ENCODE measurements around the gene AACS.

The AACS gene

GRCh38 chr12:125148316-125148715 is 83.1 kb downstream of the AACS start:
- Mint-ChIP-seq H3K27ac (no peak overlapping the region), H3K36me3 (ENCODE audit: low read depth) (no peaks in the 10 kb centered on the region), H3K4me1 (no peaks in the 10 kb centered on the region), H3K9me3 (peaks cover 2% of the 10 kb centered on the region), H3K4me3 (no peak overlapping the region), H3K27me3 (ENCODE audit: low read depth) (peaks cover 3% of the 10 kb centered on the region)
- TF ChIP-seq CTCF (IDR thresholded peaks at IDR 0.05; ENCODE audit: unreplicated experiment in 3 of 3): no peak

- Mint-ChIP-seq H3K4me1 (no peaks in the 10 kb centered on the region), H3K27me3 (ENCODE audit: low read depth) (peaks cover 6% of the 10 kb centered on the region), H3K4me3 (no peak overlapping the region), H3K9me3 (peaks cover 2% of the 10 kb centered on the region), H3K36me3 (ENCODE audit: low read depth) (no peaks in the 10 kb centered on the region), H3K27ac (no peak overlapping the region)
- no peak for TF ChIP-seq CTCF (IDR thresholded peaks at IDR 0.05; ENCODE audit: unreplicated experiment in 3 of 3)
Observed at GRCh38 chr12:125149160-125150108, 84.2 kb downstream of the AACS start.

- no peak overlapping the region for H3K4me3 Mint-ChIP-seq
- no peaks in the 10 kb centered on the region for H3K36me3 Mint-ChIP-seq (ENCODE audit: low read depth)
- peaks cover 4% of the 10 kb centered on the region for H3K27me3 Mint-ChIP-seq (ENCODE audit: low read depth)
- H3K27ac Mint-ChIP-seq: no peak overlapping the region
- peaks cover 2% of the 10 kb centered on the region for H3K9me3 Mint-ChIP-seq
- TF ChIP-seq CTCF (IDR thresholded peaks at IDR 0.05; ENCODE audit: unreplicated experiment in 3 of 3): no peak
- no peaks in the 10 kb centered on the region for H3K4me1 Mint-ChIP-seq
Observed at GRCh38 chr12:125151284-125151683, 86.0 kb downstream of the AACS start.

- H3K4me3 Mint-ChIP-seq: no peak overlapping the region
- TF ChIP-seq CTCF (IDR thresholded peaks at IDR 0.05; ENCODE audit: unreplicated experiment in 3 of 3): no peak
- H3K27me3 Mint-ChIP-seq (ENCODE audit: low read depth): peaks cover 4% of the 10 kb centered on the region
Observed at GRCh38 chr12:125152463-125152862, 87.2 kb downstream of the AACS start.

GRCh38 chr12:125155366-125155765 is 90.1 kb downstream of the AACS start:
- Mint-ChIP-seq H3K4me3 (no peak overlapping the region), H3K27me3 (ENCODE audit: low read depth) (peaks cover 4% of the 10 kb centered on the region), H3K9me3 (peaks cover 8% of the 10 kb centered on the region), H3K27ac (no peak overlapping the region), H3K36me3 (ENCODE audit: low read depth) (no peaks in the 10 kb centered on the region), H3K4me1 (no peaks in the 10 kb centered on the region)
- no peak for TF ChIP-seq CTCF (IDR thresholded peaks at IDR 0.05; ENCODE audit: unreplicated experiment in 3 of 3)

More at GRCh38 chr12:125152463-125152862, 87.2 kb downstream of the AACS start:
- Mint-ChIP-seq H3K9me3 (peaks cover 2% of the 10 kb centered on the region), H3K36me3 (ENCODE audit: low read depth) (no peaks in the 10 kb centered on the region), H3K4me1 (no peaks in the 10 kb centered on the region), H3K27ac (no peak overlapping the region)

- Mint-ChIP-seq H3K36me3 (ENCODE audit: low read depth) (no peaks in the 10 kb centered on the region), H3K9me3 (peaks cover 8% of the 10 kb centered on the region), H3K4me3 (no peak overlapping the region), H3K4me1 (no peaks in the 10 kb centered on the region), H3K27me3 (ENCODE audit: low read depth) (peaks cover 4% of the 10 kb centered on the region), H3K27ac (no peak overlapping the region)
- no peak for TF ChIP-seq CTCF (IDR thresholded peaks at IDR 0.05; ENCODE audit: unreplicated experiment in 3 of 3)
Observed at GRCh38 chr12:125157177-125157576, 91.9 kb downstream of the AACS start.

All from nephron (organoid).